Measurements from ENCODE around the gene KRTAP10-5.
"Not testable (repeated sequence)": the region's sequence is repeated elsewhere in the genome, so short reads cannot be mapped to it uniquely, and the experiment has no call there.

Gene KRTAP10-5

DNA sequence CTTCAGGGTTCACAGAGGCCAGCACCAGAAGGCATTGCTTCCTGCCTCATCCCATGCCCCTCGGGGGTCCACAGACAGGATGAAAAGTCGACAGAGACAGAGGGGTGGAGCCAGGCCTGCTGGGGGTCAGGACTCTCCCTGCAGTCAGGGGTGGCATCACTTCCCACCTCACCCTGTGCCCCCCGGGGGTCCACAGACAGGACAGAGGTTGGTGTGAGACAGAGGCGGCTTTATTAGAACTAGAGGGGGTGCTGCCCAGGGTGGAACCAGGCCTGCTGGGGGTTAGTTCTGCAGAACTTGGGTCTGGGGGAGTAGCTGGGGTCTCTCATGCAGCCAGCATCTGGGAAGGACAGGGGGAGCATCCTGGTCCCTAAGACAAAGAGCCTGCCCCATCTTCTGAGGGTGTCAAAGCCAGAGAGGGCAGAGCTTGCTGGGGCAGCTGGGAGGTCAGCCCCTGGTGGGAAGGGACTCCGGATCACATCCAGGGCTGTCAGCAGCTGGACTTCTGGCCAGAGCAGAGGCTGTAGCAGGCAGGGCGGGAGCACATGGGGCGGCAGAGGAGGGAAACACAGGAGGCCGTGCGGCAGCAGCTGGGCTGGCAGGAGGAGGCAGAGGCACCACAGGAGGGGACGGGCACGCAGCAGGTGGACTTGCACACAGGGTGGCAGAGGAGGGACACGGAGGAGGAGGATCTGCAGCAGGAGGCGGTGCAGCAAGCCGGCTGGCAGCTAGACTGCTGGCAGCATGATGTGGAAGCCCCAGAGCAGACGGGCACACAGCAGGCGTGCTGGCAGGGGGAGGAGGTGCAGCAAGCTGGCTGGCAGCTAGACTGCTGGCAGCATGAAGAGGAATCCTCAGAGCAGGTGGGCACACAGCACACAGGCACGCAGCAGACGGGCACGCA is 10.7 kb upstream of the KRTAP10-5 start:
- not testable (repeated sequence) for FAIRE-seq

DNA sequence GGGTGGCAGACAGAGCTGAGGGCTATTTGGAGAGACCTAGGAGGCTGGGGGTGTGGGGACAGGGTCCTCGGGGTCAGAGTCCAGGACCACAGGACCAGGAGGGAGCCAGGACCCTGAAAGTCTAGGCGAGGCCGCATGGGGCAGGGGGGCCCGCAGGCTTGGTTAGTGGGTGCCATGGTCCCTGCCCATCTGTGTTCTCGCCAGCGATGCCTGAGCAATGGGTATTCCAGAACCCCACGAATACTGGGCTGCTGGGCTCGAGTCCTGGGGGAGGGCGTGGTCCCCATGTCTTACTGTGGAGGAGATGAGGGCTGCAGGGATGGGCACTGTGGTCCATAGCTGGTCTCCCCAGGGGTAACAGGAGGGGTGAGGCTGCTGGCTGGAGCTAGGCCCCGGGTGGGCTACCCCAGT is 9.9 kb upstream of the KRTAP10-5 start:
- FAIRE-seq = no peak

DNA sequence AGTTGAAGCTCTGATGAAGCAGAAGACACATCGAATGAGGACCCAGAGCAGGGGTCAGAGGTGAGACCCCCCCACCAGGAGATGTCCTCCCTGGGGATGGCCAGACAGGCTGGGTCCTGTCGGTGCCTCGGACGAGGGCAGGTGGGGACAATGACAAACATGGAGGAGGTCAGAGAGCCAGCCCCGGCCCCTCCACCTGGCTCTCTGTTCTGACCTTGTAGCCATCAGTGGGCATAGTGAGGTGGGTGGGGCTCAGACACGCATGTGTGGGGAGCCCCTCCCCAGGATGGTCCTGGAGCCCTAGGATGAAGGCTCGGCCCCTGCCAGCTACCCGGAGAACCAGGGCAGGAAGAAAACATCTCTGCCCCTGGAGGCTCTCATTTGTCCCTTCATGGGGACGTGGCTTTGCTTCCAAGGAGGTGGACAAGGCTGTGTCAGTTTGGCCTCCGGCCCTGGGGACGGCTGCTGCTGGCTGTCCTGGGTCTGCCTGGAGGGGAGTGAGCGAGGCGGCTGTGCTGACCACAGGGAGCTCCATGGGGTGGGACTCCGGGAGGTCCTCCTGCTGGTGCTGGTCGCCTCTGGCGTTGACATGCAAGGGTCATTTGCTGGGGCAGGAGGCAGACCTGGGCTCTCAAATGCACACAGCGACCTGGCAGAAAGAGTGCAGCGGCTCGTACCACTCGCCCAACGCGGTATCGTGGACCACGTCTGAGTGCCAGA is 9.3 kb upstream of the KRTAP10-5 start:
- no peak for FAIRE-seq

DNA sequence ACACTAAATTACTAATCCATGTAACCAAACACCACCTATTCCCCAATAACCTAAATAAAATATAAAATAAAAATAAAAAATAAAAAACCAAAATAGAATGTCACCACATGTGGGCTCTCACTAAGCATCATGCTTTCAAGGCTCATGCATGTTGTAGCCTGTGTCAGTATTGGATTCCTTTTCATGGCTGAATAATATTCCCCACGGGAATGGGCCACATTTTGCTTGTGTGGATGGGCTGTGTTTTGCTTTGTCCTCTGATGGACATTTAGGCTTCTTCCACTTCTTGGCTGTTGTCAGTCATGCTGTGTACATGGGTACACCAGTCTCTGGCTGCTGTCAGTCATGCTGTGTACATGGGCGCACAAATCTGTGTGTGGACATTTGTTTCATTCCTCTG is 8.7 kb upstream of the KRTAP10-5 start:
- FAIRE-seq = no peak

DNA sequence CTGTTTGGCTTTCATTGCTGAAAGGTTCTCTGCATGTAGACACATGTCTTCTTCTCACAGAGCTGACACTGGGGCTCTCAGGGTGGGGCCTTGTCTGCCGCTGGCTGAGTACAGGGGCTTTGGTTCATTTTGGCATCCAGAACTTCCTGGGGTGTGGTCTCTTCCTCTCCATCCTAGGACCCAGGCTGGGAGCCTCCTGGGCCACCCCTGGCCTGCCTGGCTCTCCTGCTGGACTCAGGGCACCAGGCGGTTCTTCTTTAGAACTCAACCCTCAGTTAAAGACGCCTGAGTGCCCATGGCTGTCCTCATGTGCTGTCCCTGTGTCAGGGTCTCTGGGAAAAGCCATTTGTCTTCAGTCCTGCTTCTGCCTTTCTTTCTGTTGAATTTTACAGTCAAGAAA is 5.5 kb upstream of the KRTAP10-5 start:
- FAIRE-seq = no peak

DNA sequence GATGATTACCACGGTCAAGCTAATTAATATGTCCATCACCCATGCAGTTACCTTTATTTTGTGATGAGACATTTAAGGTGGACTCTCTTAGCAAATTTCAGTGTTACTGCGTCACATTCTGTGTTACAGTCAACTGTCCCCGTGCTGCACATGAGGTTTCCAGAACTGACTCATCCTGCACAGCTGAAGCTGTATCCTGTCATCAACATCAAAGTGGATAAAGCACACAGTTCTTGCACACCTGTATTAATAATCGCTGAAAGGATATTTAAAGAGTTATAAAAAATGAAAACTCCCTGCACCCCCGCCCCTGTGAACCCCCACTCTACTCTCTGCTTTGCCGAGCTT is 3.4 kb upstream of the KRTAP10-5 start:
- no peak for FAIRE-seq

DNA sequence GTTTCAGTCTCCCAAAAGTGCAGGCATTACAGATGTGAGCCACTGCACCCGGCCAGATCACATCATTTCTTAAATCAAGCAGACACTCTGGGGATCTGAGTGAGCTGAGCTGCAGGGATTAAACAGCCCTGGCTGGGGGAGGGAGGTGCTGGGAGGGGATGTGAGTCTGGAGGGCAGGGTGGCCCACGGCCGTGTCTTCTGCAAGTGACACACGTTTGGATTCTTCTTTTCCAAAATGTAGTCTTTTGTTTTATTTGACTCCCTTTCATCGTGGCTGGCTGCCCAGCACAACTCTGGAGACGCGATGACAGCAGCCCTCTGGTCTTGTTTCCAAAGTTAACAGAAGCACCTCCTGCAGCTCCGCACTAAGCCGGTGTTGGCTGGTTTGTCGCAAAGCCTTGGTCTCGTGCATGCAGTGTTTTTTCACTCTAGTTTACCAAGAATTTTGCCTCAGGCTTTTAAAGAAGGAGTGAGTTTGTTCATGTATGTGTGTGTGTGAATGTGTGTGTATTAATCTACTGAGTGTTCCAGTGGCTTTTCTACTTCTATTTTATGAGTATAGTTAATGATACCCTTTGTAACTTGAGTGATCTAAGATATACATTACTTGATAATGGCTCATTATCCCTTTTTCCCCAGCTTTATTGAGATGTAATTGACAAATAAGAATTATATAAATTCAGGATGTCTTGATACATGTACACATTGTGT is 2.8 kb upstream of the KRTAP10-5 start:
- FAIRE-seq = no peak

DNA sequence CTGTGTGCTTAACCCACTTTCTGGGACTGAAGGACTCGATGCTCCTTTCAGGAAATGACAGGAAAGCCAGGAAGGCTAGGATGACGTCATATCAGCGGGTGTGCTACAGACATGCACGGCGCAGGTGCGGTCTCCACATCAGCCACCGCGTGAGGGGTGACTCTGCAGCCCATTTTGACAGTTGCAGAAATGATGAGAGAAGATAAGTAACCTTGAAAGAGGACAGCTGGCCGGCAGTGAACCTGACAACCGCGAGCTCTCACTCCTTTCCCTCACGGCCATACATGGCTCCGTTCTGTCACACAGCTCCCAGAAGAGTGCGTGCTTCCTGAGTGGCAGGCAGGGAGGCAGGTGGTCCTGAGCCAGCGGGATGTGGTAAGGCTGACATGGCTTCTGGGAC is 1.7 kb upstream of the KRTAP10-5 start:
- FAIRE-seq = no peak

DNA sequence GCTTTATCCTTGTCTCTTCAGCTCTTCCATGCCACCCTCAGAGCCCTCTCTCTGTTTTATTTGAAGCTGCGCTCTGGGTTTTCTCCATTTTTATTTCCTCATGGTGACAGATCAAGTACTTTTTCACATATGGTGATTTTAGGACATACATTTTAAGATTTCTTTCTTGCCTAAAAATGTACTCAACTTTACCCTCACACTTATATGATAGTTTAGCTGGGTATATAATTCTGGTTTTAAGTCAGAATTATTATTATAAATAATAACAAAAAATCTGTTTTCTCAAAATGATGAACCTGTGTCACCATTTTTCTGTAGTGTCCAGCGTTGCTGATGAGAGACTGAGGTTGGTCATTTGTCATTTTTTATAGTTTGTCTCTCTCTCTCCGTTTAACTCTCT is 754 bp upstream of the KRTAP10-5 start:
- no peak for FAIRE-seq

DNA sequence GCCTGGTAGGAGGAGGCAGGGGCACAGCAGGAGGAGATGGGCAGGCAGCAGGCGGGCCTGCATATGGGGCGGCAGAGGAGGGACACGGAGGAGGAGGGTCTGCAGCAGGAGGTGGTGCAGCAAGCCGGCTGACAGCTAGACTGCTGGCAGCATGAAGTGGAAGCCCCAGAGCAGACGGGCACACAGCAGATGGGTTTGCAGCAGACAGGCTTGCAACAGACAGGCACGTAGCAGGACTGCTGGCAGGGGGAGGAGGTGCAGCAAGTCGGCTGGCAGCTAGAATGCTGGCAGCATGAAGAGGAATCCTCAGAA is 615 bp downstream of the KRTAP10-5 start:
- no peak for FAIRE-seq

DNA sequence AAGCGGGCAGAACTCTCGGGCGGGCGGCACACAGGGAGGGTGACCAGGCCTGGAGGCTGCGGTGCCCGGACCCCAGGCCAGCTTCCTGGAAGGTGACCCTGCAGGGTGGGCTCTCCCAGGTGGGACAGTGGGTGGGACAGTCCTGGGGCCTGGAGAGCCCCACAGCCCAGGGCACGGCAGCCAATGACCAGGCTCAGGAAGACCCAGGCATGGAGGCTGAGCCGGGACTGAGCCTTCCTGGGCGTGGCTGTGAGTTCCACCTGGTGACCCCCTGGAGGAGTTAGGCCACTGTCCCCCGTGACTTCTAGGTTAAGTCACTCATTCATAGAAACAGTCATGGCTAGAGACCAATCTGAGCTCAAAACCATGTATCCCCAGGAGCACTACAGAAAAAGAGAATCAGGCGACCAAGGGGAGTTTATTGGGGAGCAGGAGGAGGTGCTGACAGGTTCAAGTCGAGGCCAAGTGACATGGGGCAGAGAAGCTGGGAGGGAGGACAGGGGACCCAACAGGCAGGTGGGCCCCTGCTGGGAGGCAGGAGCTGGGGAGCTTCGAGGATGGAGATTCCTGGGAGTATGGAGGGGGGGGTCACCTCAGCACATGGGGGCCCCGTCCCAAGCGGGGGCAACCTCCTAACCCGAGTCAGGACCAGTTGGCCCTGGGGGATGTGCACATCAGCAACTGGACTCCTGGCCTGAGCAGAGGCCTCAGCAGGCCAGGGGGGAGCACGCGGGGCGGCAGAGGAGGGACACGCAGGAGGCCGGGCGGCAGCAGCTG is 1.2 kb downstream of the KRTAP10-5 start:
- FAIRE-seq = no peak

DNA sequence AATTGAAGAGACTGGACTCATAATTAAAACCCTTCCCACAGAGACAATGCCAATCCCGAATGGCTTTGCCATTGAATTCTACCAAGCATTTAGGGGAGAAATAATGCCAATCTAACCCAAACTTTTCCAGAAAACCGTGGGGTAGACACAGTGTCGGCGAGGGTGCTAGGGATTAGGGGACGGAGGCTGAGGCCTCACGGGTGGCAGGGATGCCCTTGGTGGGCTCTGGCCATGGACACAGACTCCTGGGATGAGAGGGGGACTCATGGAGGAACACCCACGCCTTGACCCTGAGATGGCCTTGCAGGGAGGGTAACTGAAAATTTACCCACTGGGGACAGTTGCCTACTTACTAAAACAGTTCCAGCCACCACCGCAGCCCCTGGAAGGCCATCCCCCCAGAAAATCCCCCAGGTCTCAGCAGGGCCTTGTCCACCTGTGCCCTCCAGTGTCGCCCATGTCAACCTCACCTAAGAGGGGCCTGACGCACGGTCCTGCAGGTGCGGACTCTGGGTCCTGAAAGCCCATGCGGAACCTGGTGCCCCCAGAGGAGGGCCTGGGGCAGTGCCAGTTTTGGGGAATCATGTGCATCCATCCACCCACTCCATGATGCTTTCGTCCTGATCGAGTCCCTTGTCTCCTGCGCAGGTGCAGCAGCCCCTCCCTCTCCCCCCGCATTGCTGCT is 1.9 kb downstream of the KRTAP10-5 start:
- no peak for FAIRE-seq

DNA sequence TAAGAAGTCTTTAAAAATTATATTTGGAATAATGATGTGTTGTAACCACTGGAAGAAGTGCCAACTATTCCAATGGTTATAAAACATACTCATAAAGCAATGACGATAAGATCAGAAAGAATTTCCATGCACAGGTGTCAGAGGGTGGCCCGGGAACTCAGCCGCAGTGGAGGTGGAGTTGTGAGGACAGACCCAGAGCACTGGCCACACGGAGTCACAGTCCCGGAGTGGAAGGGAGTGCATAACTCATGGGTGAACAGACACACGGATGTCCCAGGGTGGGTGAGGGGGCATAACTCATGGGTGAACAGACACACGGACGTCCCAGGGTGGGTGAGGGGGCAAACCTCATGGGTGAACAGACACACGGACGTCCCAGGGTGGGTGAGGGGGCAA is 4.4 kb downstream of the KRTAP10-5 start:
- no peak for FAIRE-seq

DNA sequence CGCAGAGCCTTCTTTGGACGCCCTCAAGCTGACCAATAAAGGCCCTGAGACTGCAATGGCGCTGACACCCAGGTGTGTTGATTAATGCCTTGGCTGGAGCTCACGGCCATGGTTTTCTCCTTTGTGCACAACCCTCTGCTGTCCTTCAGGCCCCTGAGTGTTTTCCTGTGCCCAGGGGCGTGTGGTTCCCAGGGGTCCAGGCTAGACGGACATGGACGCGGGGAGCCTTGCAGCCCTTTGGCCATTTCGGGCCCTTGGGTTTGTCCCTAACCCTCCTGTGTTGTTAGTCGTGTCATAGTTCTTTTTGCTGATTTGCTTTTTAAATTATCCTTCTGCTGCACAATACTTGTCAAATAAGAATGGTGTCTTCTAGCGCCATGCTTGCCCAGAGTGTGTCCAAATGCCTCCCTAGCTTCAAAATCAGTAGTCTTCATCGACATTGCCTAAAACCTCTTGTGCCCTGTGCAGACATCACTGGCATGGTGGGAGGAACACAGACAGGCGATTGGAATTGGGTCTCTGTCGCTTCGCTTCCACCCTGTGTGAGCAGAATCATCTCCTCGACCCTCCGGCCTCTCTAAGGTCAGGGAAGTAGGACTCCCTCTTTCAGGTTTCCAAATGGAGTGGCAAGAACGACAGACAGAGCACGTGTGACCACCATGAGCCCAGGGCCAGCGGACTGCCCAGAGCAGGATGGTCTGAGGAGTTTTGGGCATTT is 4.9 kb downstream of the KRTAP10-5 start:
- FAIRE-seq = no peak

DNA sequence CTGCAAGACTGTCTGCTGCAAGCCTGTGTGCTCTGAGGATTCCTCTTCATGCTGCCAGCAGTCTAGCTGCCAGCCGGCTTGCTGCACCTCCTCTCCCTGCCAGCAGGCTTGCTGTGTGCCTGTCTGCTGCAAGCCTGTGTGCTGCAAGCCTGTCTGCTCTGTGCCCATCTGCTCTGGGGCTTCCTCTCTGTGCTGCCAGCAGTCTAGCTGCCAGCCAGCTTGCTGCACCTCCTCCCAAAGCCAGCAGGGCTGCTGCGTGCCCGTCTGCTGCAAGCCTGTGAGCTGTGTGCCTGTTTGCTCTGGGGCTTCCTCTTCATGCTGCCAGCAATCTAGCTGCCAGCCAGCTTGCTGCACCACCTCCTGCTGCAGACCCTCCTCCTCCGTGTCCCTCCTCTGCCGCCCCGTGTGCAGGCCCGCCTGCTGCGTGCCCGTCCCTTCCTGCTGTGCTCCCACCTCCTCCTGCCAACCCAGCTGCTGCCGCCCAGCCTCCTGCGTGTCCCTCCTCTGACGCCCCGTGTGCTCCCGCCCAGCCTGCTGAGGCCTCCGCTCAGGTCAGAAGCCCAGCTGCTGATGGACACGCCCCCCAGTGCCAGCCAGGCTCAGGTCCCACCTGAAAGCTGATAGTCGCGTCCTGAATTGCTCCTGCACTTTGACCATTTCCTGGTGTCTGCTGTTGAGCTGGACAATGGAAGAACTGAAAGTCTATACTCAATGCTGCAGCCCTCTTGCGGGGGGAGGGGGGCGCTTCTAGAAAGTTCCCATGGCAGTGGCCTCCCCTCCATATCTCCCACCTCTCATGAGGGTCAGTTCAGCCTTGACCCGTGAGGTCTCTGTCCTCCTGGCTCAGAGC is 5.7 kb downstream of the KRTAP10-5 start:
- FAIRE-seq = no peak

DNA sequence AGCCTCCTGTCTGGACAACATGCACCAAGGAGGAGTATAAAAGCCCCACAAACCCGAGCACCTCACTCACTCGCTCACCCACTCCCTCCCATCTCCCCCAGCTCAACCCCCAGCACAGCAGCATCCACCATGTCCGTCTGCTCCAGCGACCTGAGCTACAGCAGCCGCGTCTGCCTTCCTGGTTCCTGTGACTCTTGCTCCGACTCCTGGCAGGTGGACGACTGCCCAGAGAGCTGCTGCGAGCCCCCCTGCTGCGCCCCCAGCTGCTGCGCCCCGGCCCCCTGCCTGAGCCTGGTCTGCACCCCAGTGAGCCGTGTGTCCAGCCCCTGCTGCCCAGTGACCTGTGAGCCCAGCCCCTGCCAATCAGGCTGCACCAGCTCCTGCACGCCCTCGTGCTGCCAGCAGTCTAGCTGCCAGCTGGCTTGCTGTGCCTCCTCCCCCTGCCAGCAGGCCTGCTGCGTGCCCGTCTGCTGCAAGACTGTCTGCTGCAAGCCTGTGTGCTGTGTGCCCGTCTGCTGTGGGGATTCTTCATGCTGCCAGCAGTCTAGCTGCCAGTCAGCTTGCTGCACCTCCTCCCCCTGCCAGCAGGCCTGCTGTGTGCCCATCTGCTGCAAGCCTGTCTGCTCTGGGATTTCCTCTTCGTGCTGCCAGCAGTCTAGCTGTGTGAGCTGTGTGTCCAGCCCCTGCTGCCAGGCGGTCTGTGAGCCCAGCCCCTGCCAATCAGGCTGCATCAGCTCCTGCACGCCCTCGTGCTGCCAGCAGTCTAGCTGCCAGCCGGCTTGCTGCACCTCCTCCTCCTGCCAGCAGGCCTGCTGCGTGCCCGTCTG is 6.6 kb downstream of the KRTAP10-5 start, which contains the start of gene KRTAP10-4:
Gene KRTAP10-4 (plus strand): TSS at position 100 of the 827 bp plus-strand sequence. CDS start 30 bp downstream, at position 130.
- FAIRE-seq = not testable (repeated sequence)

DNA sequence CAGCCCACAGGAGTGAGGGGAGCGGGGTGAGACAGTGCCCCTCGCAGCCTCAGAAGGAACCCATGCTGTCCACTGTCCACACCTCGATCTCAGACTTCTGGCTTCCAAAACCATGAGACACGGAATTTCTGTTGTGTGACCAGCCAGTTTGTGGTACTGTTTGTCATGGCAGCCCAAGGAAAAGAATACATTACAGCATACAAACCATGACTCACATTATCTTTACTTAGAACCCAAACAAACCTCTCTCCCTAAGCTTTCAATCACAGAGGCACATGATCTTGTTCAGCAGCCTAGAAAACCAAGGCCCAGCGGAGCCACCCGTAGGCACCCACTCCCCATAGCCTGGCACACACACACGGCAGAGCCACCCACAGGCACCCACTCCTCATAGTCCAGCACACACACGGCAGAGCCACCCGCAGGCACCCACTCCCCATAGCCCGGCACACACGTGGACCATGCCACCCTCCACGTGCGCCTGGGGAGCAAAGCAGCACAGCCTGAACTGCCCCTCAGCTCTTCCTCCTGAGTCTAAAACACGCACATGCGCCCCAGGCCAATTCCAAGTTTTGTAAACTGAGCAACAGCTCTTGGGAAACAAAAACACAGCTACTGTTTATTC is 7.3 kb downstream of the KRTAP10-5 start:
- FAIRE-seq = no peak

DNA sequence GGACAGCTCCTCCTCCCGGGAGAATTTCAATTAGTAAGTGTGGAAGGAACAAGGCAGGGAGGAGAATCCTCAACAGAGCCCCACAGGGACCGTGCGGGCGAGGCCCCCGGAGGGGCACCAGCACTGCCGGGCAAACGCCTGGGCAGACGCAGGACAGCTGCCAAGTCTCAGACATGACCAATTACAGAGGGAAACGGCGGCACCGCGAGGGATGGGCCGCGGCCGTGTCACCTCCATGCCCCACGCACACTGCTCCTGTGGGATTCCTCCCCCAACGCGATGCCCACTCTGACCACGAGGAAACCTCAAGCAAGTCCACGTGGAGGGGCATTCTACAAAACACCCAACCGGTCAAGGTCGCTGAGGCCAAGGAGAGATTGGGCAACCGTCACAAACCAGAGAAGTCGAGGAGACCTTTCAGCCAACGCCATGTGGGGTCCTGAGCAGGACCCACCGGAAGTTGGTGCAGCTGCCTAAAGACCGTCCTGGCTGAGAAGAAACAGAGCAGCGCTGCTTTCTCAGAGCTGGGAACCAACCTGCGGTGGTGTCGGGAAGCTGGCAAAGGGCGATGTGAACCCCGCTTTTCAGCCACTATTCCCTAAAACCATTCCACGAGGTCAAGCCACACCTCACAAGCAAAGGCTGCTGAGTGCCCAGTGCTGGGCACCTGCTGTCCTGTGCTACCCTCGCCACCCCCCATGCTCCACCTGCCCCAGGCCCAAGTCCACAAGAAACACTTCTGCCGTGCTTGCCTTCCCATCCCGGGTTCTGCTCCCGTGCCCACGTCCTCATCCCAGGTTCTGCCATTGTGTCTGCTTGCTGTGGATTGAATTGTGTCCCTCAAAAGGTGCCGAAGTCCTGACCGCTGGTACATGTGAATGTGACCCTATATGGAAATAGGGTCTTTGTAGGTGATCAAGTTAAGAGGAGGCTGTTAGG is 8.3 kb downstream of the KRTAP10-5 start:
- FAIRE-seq = no peak

Measured in colon (tissue), 2 donors.